WTC11 (cell line): Measurements from ENCODE around the gene DNAL4. TPM values are rescaled to one million over a fixed set of nuclear protein-coding genes. Genes with fewer than 3 reads are reported as not detected.

Experiments
- ATAC-seq: fragments of 200-7000 bp; cut with Tn5 transposase; 2 replicates; pipeline ENCODE4 v1.10.0; 2021; ENCODE audit warnings: mild to moderate bottlenecking, moderate library complexity
- CTCF ChIA-PET: fragments of 300-600 bp; sonication (Branson Sonifier 250); formaldehyde crosslinking; loops from one replicate; lab custom pipeline; 2021; ENCODE audit warnings: antibody characterized with exemption; lab: Charles Lee
- POLR2A ChIA-PET: fragments of 350-600 bp; sonication (Branson Sonifier 250); formaldehyde crosslinking; loops from one replicate; lab custom pipeline; 2021; ENCODE audit warnings: antibody characterized with exemption; lab: Charles Lee
- DNase-seq: peaks from one replicate; pipeline ENCODE4 v3.0.0; 2021; ENCODE audit warnings: low spot score
- H3K27ac Mint-ChIP-seq: 2 replicates; pipeline ENCODE4 v1.8.0; 2021; ENCODE audit warnings: mixed read lengths
- H3K27me3 Mint-ChIP-seq: 2 replicates; pipeline ENCODE4 v1.8.0; 2021; ENCODE audit warnings: low read depth, mild to moderate bottlenecking, moderate library complexity, mixed read lengths
- H3K36me3 Mint-ChIP-seq: 2 replicates; pipeline ENCODE4 v1.8.0; 2021; ENCODE audit warnings: mixed read lengths
- H3K4me1 Mint-ChIP-seq: 2 replicates; pipeline ENCODE4 v1.8.0; 2022; ENCODE audit warnings: mixed read lengths
- H3K4me3 Mint-ChIP-seq: 2 replicates; pipeline ENCODE4 v1.8.0; 2021; ENCODE audit warnings: mild to moderate bottlenecking, moderate library complexity, mixed read lengths
- H3K9me3 Mint-ChIP-seq: 2 replicates; pipeline ENCODE4 v1.8.0; 2021; ENCODE audit warnings: mixed read lengths
- AFF4 ChIP-seq: sonication (generic); formaldehyde crosslinking; IDR thresholded peaks from 2 replicates; pipeline ENCODE4 v1.8.1; 2023; ENCODE audit warnings: mild to moderate bottlenecking, missing genetic modification reagents, borderline replicate concordance
- ATF1 ChIP-seq: sonication (generic); formaldehyde crosslinking; IDR thresholded peaks from 2 replicates; pipeline ENCODE4 v1.8.1; 2023; ENCODE audit warnings: mild to moderate bottlenecking, moderate library complexity, missing genetic modification reagents
- E2F4 ChIP-seq: sonication (generic); formaldehyde crosslinking; IDR thresholded peaks from 2 replicates; pipeline ENCODE4 v1.8.1; 2022; ENCODE audit warnings: low read depth, mild to moderate bottlenecking, moderate library complexity, missing genetic modification reagents, borderline replicate concordance
- ELF4 ChIP-seq: sonication (generic); formaldehyde crosslinking; IDR thresholded peaks from 2 replicates; pipeline ENCODE4 v1.8.1; 2022; ENCODE audit warnings: low read depth, mild to moderate bottlenecking, moderate library complexity, missing genetic modification reagents
- ERG ChIP-seq: fragments of 250-450 bp; sonication (Bioruptor Pico); IDR thresholded peaks from 2 replicates; pipeline ENCODE4 v1.8.0; 2021; ENCODE audit warnings: mild to moderate bottlenecking
- HMGA2 ChIP-seq: fragments of 250-450 bp; sonication (Bioruptor Pico); IDR thresholded peaks from 2 replicates; pipeline ENCODE4 v1.4.0; 2021; ENCODE audit warnings: mild to moderate bottlenecking, moderate library complexity
- JAZF1 ChIP-seq: fragments of 250-450 bp; sonication (Bioruptor Pico); IDR thresholded peaks from 2 replicates; pipeline ENCODE4 v1.9.0; 2021; ENCODE audit warnings: moderate library complexity, mild to moderate bottlenecking, inconsistent platforms
- KAT7 ChIP-seq: sonication (generic); formaldehyde crosslinking; IDR thresholded peaks from 2 replicates; pipeline ENCODE4 v1.8.1; 2023; ENCODE audit warnings: missing genetic modification reagents, mild to moderate bottlenecking, borderline replicate concordance
- MLX ChIP-seq: sonication (generic); formaldehyde crosslinking; IDR thresholded peaks from 2 replicates; pipeline ENCODE4 v1.8.1; 2023; ENCODE audit warnings: mild to moderate bottlenecking, missing genetic modification reagents, moderate library complexity
- NR3C1 ChIP-seq: sonication (generic); formaldehyde crosslinking; conservative IDR thresholded peaks from 2 replicates; pipeline ENCODE4 v1.8.1; 2023; ENCODE audit warnings: low read depth, mild to moderate bottlenecking, missing genetic modification reagents
- TP53 ChIP-seq: sonication (generic); formaldehyde crosslinking; IDR thresholded peaks from 2 replicates; pipeline ENCODE4 v1.8.1; 2023; ENCODE audit warnings: mild to moderate bottlenecking, missing genetic modification reagents
- ZBTB21 ChIP-seq: sonication (generic); formaldehyde crosslinking; IDR thresholded peaks from 2 replicates; pipeline ENCODE4 v1.8.1; 2023; ENCODE audit warnings: mild to moderate bottlenecking, missing genetic modification reagents, borderline replicate concordance
- ZNF263 ChIP-seq: sonication (generic); formaldehyde crosslinking; IDR thresholded peaks from 2 replicates; pipeline ENCODE4 v1.8.1; 2022; ENCODE audit warnings: low read depth, mild to moderate bottlenecking, moderate library complexity, missing genetic modification reagents
- ZNF281 ChIP-seq: sonication (generic); formaldehyde crosslinking; IDR thresholded peaks from 2 replicates; pipeline ENCODE4 v1.8.0; 2023; ENCODE audit warnings: mild to moderate bottlenecking, missing genetic modification reagents
- ZNF425 ChIP-seq: fragments of 250-450 bp; sonication (Bioruptor Pico); conservative IDR thresholded peaks from 2 replicates; pipeline ENCODE4 v1.9.0; 2021; ENCODE audit warnings: mild to moderate bottlenecking
- total RNA-seq: library from RNA; stranded (reverse); gene quantifications from 3 replicates; pipeline ENCODE4 v1.2.3, GENCODE V29; 2021

DNAL4 gene
- total RNA-seq, 1 experiment from 2014 or later: 11.8 TPM

- DNase-seq (no peak), ATAC-seq (no peak)
- no peaks in the 10 kb centered on the region for H3K9me3 Mint-ChIP-seq
- no peaks in the 10 kb centered on the region for H3K27me3 Mint-ChIP-seq
- ChIA-PET CTCF (interaction anchor here (1.1 to 5.8 kb wide), 3 partner anchors 42 to 61 kb away, joined by 3 to 31 read pairs (median 9); no protein-coding TSS in a partner anchor), POLR2A (interaction anchor here (0.7 kb wide), 1 partner anchor 79 kb away, joined by 3 read pairs; no protein-coding TSS in a partner anchor)
- H3K36me3 Mint-ChIP-seq: no peaks in the 10 kb centered on the region
- no peak for TF ChIP-seq ZNF425 (CRISPR knock-in tag)
- no peak for TF ChIP-seq MLX (CRISPR knock-in tag)
- no peak for TF ChIP-seq TP53 (CRISPR knock-in tag)
- TF ChIP-seq ZBTB21 (CRISPR knock-in tag): no peak
- no peak for TF ChIP-seq ELF4
- no peak for TF ChIP-seq KAT7 (CRISPR knock-in tag)
- TF ChIP-seq AFF4 (CRISPR knock-in tag): no peak
- no peak for TF ChIP-seq HMGA2 (CRISPR knock-in tag)
- no peak for TF ChIP-seq ATF1 (CRISPR knock-in tag)
- TF ChIP-seq NR3C1 (CRISPR knock-in tag): no peak
- TF ChIP-seq ZNF263 (CRISPR knock-in tag): no peak
- TF ChIP-seq ZNF281 (CRISPR knock-in tag): no peak
- no peak for TF ChIP-seq E2F4 (CRISPR knock-in tag)
- TF ChIP-seq JAZF1 (CRISPR knock-in tag): no peak
- TF ChIP-seq ERG (CRISPR knock-in tag): no peak
- peaks cover 3% of the 10 kb centered on the region; the same call in 1 of the 2 replicates for H3K4me1 Mint-ChIP-seq
- no peak overlapping the region for H3K4me3 Mint-ChIP-seq
- H3K27ac Mint-ChIP-seq: no peak overlapping the region
Observed at GRCh38 chr22:38826801-38827200, 32.9 kb upstream of the DNAL4 start.
